Epidermal melanocyte (primary cell): Measurements from ENCODE around the gene HNRNPM.
"Not testable (repeated sequence)": the region's sequence is repeated elsewhere in the genome, so short reads cannot be mapped to it uniquely, and the experiment has no call there.

Experiments used
- DNase-seq: peaks from one replicate; pipeline ENCODE4 v3.0.0; 2011; ENCODE audit warnings: low spot score; ENCODE audit not compliant: insufficient read length

Gene HNRNPM, protein sequence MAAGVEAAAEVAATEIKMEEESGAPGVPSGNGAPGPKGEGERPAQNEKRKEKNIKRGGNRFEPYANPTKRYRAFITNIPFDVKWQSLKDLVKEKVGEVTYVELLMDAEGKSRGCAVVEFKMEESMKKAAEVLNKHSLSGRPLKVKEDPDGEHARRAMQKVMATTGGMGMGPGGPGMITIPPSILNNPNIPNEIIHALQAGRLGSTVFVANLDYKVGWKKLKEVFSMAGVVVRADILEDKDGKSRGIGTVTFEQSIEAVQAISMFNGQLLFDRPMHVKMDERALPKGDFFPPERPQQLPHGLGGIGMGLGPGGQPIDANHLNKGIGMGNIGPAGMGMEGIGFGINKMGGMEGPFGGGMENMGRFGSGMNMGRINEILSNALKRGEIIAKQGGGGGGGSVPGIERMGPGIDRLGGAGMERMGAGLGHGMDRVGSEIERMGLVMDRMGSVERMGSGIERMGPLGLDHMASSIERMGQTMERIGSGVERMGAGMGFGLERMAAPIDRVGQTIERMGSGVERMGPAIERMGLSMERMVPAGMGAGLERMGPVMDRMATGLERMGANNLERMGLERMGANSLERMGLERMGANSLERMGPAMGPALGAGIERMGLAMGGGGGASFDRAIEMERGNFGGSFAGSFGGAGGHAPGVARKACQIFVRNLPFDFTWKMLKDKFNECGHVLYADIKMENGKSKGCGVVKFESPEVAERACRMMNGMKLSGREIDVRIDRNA

GRCh38 chr19:8444677-8445487, at the start of gene HNRNPM:
HNRNPM (plus strand) TSS chr19:8444975; CDS start chr19:8444999, 24 bp downstream.
- peak; percentile 96 for DNase-seq

DNA sequence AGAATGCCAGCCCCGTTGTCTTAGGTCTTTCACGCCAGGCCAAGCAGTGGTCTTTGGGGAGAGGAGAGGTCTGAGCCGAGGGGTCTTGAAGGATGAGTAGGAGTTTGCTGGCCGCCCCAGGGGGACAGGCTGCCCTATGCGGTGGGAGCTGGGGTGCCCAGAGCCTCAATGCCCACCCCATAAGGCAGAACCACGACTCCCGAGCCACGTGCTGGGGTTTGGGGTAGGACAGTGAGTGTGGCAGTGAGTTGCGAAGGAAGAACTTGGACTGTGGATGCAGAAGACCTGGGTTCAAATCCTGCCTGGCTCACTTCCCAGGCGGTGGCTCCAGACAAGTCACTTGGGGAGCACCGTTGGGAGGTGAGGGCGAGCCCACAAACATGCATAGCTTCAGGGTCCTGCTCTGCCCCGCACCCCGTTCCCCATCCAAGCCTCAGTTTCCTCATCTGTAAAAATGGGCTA, 49.1 kb upstream of the HNRNPM start:
- DNase-seq, result no peak

- no peak for DNase-seq
Observed at GRCh38 chr19:8396185-8396562, 48.6 kb upstream of the HNRNPM start.

DNA sequence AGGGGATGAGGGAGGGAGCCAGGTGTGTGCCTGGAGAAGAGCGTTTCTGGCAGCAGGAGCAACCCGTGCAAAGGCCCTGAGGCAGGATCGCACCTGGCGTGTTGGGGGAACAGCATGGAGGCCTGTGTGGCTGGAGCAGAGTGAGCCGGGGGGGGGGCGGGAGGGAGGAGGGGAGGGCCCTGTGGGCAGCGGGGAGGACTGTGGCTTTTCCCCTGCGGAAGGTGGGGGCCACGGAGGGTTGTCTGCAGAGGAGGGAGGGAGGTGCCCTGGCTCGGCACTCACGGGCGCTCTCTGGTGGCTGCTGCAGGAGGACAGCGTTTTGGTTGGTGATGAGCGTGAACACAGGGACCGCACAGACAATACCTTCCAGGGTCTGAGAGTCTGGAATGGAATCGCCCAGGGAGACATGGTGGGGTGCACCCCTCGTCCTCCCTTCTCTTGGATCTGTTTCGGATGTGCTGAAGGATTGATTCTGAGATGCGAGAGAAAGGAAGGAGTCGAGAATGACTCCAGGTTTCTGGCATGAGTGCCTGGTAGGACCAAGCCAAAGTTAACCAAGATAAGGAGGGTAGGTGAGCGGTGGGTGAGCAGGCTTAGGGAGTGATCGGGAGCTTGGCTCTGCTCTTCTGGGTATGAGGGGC, 48.1 kb upstream of the HNRNPM start:
- DNase-seq, result peak; percentile 65

GRCh38 chr19:8397271-8397670, 47.5 kb upstream of the HNRNPM start:
- DNase-seq, result no peak

GRCh38 chr19:8397746-8398310, 46.9 kb upstream of the HNRNPM start:
- DNase-seq, result no peak

DNA sequence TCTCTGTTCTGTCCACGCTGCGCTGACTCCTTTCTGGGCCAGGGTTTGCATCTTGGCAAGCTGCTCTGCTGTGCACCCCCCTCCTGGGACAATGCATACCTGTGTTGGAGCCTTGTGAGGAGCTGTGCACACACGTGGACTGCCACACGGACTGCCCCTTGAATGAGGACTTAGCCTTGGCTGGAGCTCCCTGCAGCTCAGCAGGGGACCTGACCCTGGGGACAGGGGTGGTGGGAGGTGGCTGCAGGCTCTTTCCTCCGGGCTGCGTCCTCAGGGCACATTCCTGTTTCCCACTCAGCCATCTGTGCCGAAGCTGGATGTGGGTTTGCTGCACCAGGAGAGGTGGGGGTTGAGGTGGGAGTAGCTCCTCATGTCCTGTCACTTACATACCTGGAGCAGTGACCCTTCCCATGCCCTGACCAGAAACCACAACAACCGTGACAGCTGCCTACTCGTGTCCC, 46.4 kb upstream of the HNRNPM start:
- DNase-seq, result no peak

- DNase-seq, result no peak
Observed at GRCh38 chr19:8399681-8400188, 45.0 kb upstream of the HNRNPM start.

DNA sequence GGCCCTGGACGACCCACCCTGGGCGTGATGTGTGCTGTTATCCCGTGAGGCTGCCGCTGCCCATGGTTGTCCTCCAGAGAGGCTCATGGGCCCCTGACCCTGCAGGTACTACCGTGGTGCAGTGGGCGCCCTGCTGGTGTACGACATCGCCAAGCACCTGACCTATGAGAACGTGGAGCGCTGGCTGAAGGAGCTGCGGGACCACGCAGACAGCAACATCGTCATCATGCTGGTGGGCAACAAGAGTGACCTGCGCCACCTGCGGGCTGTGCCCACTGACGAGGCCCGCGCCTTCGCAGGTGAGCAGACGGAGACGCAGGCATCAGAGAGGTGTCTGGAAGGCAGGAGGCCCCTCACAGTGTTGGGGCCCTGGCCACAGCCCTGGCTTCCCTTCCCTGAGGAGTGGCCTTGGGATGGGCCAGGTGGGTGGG, 42.8 kb upstream of the HNRNPM start:
- no peak for DNase-seq

GRCh38 chr19:8403098-8403819, 41.5 kb upstream of the HNRNPM start:
- no peak for DNase-seq

- no peak for DNase-seq
Observed at GRCh38 chr19:8403820-8404109, 41.0 kb upstream of the HNRNPM start.

DNA sequence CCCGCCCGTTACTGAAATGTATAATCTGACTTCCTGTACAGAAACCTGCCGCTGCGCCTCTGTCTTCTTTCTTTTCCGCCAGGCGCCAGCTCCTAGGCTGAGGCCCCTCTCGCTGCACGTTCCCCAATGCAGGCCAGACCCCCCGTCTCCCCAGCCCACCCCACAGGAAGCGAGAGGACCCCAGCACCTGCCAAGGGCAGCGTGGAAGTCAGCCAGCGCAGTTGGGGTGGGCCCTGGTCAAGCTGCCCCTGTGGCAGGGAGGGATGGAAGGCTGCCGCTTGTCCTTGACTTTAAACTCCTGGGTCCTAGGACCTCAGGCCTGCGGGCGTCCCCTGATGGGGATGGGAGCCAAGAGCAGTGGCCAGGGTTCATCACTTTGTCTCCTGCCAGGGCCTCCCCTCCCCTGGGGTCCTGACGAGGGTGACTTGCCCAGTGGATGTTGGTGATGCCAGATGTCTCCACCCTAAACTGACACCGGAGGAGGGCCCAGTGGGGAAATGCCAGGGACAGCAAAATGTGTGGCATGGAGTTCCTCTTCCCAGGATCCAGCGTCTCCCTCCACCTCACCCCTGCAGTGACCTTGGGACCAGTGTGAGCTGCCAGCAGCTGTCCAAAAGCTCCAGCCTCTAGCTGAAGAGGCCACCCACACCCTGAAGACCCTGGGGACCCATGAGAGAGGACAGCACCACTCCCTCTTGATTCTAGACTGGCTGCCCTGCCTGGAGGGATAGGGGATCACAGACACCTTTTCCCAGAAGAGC, 40.2 kb upstream of the HNRNPM start:
- DNase-seq, result no peak

DNA sequence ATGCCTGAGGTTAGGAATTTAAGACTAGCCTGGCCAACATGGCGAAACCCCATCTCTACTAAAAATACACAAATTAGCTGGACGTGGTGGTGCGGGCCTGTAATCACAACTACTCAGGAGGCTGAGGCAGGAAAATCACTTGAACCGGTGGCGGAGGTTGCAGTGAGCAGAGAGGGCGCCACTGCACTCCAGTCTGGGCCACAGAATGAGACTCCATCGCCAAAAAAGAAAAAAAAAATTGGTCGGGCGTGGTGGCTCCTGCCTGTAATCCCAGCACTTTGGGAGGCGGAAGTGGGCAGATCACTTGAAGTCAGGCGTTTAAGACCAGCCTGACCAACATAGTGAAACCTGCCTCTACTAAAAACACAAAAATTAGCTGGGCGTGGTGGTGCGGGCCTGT, 34.1 kb upstream of the HNRNPM start:
- not testable (repeated sequence) for DNase-seq

GRCh38 chr19:8412783-8413628, 31.8 kb upstream of the HNRNPM start, which contains the start of gene MARCHF2:
MARCHF2 (plus strand) TSS chr19:8413305; CDS start chr19:8421841, 8,536 bp downstream.
- DNase-seq, result peak; percentile 89

DNA sequence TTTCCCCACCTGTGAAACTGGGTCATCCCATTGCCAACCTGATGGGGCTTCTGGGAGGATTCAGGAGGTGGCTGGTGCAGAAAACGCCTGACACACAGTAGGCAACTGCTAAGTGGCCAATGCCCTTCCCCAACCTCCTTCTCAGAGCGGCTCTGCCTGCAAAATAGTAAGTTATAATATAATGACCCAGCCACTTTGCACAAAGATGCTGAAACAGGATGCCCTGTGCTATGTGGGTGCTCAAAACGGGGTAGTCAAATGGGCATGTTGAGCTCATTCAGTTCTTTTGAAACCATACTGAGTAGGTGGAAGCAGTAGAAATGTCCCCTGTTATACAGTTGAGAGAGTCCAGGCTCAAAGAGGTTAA, 31.2 kb upstream of the HNRNPM start:
- no peak for DNase-seq

DNA sequence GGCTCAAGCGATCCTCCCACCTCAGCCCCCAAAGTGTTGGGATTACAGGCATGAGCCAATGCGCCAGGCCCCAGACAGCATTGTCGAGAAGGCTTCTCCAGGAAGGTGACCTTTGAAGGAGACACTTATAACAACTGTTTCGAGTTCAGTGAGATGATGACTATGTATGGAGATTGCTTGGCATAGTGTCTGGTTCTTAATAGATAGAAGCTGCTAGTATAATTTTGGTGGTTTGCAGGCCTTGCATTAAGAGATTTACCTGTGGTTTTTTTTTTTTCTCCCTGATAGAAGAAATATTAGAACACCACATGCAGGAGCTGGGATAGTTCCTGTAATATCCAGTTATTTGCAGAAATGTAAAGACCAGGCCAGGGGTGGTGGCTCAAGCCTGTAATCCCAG, 28.0 kb upstream of the HNRNPM start:
- no peak for DNase-seq

- no peak for DNase-seq
Observed at GRCh38 chr19:8421484-8422461, 23.0 kb upstream of the HNRNPM start.
